Measurements from ENCODE around the gene ACAP2.

- TF ChIP-seq, protein P1, sequence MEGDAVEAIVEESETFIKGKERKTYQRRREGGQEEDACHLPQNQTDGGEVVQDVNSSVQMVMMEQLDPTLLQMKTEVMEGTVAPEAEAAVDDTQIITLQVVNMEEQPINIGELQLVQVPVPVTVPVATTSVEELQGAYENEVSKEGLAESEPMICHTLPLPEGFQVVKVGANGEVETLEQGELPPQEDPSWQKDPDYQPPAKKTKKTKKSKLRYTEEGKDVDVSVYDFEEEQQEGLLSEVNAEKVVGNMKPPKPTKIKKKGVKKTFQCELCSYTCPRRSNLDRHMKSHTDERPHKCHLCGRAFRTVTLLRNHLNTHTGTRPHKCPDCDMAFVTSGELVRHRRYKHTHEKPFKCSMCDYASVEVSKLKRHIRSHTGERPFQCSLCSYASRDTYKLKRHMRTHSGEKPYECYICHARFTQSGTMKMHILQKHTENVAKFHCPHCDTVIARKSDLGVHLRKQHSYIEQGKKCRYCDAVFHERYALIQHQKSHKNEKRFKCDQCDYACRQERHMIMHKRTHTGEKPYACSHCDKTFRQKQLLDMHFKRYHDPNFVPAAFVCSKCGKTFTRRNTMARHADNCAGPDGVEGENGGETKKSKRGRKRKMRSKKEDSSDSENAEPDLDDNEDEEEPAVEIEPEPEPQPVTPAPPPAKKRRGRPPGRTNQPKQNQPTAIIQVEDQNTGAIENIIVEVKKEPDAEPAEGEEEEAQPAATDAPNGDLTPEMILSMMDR (IDR thresholded peaks at IDR 0.05), result no peak
- TF ChIP-seq POLR2AphosphoS5 (IDR thresholded peaks at IDR 0.05), result no peak
- no peak for TF ChIP-seq POLR2A (IDR thresholded peaks at IDR 0.05; ENCODE audit: low read depth)
- no peak for TF ChIP-seq EP300 (IDR thresholded peaks at IDR 0.05)
These were observed 70.6 kb downstream of the ACAP2 start for GRCh38 chr3:195372220-195372619.
